GM21825 (cell line): ENCODE data around the gene TCAIM.
"Not testable (repeated sequence)": the region's sequence is repeated elsewhere in the genome, so short reads cannot be mapped to it uniquely, and the experiment has no call there.

ENCODE experiments used
- ATAC-seq: cut with Tn5 transposase; IDR thresholded peaks from one replicate; pipeline ENCODE4 v1.9.1; 2021; ENCODE audit warnings: mild to moderate bottlenecking, moderate library complexity; ENCODE audit not compliant: unreplicated experiment

Gene TCAIM

GRCh38 chr3:44412365-44412764 is 73.8 kb downstream of the TCAIM start:
- no peak for ATAC-seq

DNA sequence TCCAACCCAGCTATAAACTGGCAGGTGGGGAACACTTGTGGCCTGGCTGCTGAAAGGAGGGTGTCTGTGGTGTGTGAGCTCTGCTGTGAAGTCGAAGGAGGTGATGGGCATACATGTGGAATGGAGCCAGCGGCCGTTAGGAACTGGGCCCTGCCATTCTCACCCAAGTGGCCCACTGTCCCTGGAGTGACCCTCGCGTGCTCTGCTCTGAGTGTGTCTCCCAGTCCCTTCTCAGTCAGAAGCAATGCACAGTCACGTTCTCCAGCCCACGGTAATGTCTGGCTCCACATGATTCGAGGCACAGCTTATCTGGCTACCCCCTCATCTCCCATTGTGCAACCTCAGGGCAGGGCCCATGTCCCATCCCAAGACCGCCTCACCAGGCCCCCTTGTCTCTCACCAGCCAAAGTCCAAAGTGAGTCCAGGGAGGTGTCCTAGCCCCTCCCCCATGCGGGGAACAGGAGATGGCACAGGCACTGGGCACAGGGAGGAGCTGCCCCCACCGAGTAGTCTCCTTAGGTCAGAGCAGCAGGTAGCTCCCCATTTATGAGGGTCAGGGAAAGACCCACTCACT is 76.0 kb downstream of the TCAIM start:
- no peak for ATAC-seq

DNA sequence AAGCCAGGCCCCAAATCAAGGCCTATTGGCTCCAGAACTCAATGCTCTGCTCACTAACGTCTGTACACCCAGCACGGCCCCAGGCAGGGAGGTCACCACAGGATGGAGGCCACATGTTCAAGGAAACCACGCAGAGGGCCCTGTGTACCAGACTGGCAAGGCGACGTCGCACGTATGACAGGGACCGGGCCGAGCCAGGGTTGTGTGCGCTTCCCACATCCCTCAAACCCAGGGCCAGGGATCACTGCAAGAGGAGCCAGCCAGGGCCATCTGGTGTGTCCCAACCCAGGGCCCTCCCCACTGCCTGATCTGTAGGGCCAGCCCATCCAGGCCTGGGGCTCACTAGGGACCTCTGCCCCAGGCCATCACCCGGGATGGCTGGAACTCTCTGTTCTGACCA is 76.9 kb downstream of the TCAIM start:
- ATAC-seq: no peak

GRCh38 chr3:44416031-44417030 is 77.8 kb downstream of the TCAIM start:
- no peak for ATAC-seq

- ATAC-seq: not testable (repeated sequence)
Observed at GRCh38 chr3:44418118-44418517, 79.6 kb downstream of the TCAIM start.

DNA sequence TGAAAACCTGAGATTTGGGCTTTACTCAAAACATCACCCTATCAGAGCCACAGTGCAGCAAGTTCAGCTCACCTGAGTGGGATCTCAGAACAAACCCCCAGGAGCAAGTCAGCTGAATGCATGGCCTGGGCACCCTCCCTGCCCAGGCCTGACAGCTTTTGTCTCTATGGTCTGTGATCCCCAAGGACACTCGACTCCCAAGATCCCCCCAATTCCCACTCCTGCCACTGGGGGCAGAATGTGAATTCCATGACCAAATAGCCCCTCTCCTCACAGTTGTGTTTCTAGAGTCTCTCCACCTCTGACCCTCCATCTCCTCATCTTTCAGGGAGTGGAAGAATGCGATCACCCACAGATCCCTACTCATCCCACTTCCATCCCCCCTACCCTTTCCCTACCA is 80.0 kb downstream of the TCAIM start:
- ATAC-seq: no peak

GRCh38 chr3:44419116-44419922 is 80.8 kb downstream of the TCAIM start:
- no peak for ATAC-seq

- no peak for ATAC-seq
Observed at GRCh38 chr3:44419923-44420650, 81.5 kb downstream of the TCAIM start.

DNA sequence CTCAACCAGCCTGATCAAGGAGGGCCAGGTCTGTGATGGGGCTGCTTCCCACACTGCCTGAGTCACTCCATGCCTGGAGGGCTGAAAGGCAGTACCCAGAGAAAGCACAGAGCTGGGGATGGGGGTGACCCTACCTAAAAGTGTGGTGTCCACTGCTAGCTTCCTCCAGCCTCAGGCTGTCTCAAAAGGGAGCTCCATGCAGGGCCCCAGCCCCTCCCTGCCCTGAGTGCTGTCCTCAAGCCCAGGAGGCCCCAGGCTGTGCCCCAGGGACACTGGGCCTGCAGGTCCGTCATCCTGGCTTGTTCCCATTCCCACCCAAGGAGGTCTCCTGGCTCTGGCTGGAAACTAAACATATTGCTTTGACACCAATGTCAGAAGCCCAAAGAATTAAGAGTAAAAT is 82.1 kb downstream of the TCAIM start:
- no peak for ATAC-seq

DNA sequence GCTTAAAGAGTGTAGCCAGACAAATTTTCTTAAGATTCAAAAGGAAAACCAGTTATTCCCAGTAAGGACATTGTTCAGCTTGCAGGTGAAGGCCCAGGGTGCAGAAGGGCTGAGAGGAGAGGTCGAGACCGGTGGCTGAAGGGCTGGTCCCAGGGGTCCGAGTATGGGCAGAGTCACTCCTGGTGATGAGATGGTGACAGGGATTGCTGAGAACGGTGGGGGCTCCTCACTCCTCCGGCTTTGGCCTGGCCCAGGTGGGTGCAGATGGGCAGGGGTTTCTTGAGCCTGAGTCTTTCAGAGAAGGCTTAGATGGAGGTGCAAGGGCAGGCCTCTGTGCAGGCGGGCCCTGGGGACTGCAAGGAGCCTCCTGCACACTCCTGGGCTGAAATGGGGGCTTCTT is 82.7 kb downstream of the TCAIM start:
- ATAC-seq: no peak

- ATAC-seq: no peak
Observed at GRCh38 chr3:44424758-44425157, 86.2 kb downstream of the TCAIM start.

DNA sequence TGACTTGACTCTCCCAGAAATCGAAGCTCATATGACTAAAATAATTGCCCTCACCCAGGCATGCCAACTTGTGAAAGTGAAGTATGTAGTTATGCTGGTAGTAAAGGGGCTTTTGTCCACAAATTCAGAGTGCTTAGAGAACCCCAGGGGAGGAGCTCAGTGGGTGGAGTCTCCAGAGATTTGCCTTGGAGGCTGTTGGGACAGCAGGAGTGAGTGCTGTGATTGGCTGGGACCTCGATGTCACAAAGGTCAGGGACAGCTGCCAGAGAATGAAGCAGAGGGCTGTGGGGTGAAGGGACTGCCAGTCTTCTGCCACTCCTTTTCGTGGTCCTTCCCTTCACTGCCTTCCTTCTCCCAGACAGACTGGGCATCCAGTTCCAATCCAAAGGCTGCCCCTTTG is 89.1 kb downstream of the TCAIM start:
- ATAC-seq: no peak

DNA sequence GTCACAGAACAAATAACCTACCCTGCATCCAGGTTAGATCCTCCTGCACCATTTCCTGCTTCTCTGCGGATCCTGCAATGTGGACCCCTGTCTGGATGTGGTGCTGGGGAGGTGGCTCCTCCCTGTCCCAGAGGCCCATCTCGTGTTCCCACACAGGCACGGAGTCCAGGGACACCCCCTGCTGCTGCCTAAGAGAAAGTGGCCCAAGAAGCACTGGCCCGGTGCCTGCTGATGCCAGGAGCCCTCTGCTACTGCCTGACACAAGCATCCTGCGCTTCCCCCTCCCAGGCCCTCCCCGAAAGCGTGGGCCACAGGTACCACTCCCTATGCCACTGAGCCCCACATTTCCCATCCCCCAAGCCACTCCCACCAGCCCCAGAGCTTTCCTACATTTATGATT is 90.3 kb downstream of the TCAIM start:
- no peak for ATAC-seq

GRCh38 chr3:44429459-44429858 is 90.9 kb downstream of the TCAIM start:
- no peak for ATAC-seq

DNA sequence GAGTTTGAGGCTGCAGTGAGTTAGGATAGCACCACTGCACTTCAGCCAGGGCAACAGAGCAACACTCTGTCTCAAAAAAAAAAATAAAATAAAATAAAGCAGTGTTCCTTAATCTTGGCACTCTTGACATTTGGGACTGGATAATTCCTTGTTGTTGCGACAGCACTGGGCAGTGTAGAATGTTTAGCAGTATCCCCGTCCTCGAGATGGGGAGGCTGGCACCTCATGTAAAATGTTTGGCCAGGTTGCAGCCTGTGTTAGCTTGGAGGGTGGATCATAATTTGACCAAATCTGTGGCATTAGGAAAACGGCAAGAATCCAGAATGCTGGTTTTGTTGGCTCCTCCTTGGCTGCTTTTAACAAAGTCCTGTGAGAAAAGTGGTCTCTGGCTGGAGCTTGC is 91.9 kb downstream of the TCAIM start:
- ATAC-seq: no peak

DNA sequence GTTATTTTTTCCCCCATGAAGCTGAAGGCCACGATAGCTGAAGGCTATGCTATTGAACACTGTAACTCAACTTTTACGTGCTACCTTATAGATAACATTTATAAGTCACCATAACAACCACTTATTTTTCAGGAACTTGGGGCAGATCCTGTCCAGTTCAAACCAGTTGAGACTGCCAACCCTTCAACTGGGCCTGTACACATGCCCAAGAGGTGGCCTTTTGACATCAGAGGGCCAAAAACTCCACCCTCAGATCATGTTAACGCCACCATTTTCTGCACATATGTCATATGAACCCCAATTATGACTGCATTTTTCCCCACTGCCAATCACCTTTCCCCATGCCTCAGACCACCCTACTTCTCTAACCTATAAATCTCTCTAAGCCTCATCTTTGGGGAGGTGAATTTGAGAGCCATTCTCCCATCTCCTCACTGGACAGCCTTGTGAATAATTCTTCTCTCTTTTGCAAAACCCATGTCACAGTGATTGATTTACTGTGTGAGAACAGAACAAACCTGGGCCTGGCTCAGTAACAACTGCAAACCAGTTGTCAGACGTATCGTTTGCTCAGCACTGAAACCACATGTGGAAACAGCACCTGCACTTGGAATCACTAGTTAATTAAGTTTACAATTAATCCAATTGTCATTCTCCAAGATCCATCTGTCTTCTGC is 96.4 kb downstream of the TCAIM start:
- no peak for ATAC-seq

DNA sequence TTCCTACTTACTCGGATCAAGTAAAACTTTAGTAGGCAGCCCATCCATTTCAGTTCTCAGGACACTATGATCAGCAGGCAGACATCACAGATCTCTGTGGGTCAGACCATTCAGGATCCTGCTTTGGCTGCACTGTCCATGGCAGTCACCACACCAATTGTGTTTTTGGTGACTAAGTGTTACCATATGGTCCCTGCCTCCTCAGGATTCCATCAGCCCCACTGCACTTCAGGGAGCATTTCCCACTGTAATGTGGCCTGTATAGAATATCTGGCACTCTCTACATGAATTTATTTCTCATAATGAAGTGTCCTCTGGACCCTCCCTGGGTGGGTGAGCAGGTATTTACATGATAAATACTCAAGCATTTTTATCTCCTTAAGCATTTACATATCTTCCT is 97.6 kb downstream of the TCAIM start:
- no peak for ATAC-seq

- no peak for ATAC-seq
Observed at GRCh38 chr3:44437800-44438199, 99.2 kb downstream of the TCAIM start.

GRCh38 chr3:44439499-44440295 is 101.1 kb downstream of the TCAIM start:
- ATAC-seq: peak; percentile 94
